GM19035 (cell line): ENCODE results near the gene RERE.

Experiments used
- ATAC-seq: cut with Tn5 transposase; IDR thresholded peaks from one replicate; pipeline ENCODE4 v1.9.1; 2021; ENCODE audit not compliant: unreplicated experiment

Gene RERE

GRCh38 chr1:8324176-8324810 is 493.1 kb downstream of the RERE start:
- ATAC-seq = no peak

GRCh38 chr1:8323706-8324105 is 493.7 kb downstream of the RERE start:
- ATAC-seq = no peak

DNA sequence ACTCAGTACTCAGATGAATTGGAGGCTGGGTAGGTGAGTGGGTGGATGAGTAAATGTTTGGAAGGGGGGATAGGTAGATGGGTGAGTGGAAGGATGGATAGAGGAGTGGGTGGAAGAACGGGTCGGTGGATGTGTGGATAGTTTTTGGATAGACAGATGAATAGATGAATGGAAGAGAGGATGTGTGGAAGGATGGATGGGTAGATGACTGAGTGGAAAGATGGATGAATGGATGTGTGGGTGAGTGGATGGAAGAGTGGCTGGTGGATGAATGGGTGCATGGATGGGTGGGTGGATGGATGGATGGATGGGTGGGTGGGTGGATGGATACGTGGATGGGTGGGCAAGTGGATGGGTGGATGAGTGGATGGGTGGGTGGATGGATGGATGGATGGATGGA is 495.8 kb downstream of the RERE start:
- no peak for ATAC-seq

GRCh38 chr1:8318436-8318835 is 499.0 kb downstream of the RERE start:
- no peak for ATAC-seq

DNA sequence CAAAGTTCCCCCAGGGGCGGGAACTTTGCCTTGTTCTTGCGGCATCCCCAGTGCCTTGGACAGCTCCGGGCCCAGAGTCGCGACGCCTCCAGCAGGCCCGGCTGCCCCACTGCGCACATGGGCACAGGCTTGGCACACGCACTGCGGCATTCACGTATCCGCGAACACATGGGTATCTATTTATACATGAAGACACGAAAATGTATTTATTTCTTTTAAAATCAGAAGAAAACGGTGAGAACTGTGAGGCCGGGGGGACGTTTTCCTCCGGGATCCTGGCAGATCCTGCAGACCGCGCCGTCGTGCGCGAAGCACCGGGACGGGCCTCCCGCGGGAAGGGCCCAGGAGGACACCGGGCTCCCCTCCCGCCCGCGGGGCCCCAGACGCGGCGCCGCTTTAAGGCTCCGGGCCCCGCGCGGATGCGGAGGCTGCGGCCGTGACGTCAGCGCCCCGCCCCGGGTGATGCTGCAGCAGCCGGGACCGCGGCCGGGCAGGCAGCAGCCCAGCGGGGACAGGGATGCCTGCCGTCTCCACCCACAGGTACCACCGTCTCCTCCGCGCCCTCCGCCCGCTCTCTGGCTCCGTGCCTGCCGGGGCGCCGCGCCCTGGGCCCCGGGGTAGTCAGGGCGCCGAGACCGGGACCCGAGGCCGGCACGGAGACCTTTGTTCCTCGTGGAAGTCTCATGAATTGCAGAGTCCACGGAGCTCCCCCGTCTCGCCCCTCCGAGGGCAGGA is 499.6 kb downstream of the RERE start, which contains the start of gene SLC45A1:
Gene SLC45A1, plus strand, starts transcription at position 468 of the 735 bp plus-strand sequence. CDS start 6,216 bp downstream, outside the sequence.
- ATAC-seq = peak; percentile 59

GRCh38 chr1:8315573-8316475 is 501.6 kb downstream of the RERE start:
- ATAC-seq = no peak

GRCh38 chr1:8314346-8315280 is 502.8 kb downstream of the RERE start:
- ATAC-seq = no peak

DNA sequence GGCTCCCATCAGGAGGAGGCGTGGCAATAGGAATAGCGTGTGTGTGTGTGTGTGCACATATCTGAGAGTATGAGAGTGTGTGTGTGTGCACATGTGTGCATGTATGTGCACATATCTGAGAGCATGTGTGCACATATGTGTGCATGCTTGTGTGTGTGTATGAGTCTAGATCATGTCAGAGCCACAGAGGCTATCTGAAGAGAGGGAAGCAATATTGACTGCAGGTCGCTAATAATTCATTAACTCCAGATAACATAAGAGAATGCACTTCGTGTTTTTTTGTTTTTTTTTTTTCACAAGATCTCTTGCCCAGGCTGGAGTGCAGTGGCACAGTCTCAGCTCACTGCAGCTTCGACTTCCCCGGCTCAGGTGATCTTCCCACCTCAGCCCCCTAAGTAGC is 504.2 kb downstream of the RERE start:
- ATAC-seq = no peak

GRCh38 chr1:8312235-8313218 is 504.9 kb downstream of the RERE start:
- no peak for ATAC-seq

GRCh38 chr1:8311068-8311718 is 506.2 kb downstream of the RERE start:
- ATAC-seq = no peak

DNA sequence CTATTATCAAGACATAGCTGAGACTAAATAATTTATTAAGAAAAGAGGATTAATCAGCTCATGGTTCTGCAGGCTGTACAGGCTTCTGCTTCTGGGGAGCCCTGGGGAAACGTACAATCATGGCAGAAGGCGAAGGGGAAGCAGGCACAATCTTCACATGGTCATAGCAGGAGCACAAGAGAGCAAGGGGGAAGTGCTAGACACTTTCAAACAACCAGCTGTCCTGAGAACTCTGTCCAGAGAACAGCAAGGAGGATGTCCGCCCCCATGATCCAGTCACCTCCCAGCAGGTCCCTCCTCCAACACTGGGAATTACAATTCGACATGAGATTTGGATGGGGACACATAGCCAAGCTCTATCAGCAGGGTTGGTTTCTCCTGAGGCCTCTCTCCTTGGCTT is 509.8 kb downstream of the RERE start:
- no peak for ATAC-seq

- no peak for ATAC-seq
Measured at GRCh38 chr1:8303876-8304275, 513.6 kb downstream of the RERE start.

- ATAC-seq = no peak
Measured at GRCh38 chr1:8303141-8303540, 514.3 kb downstream of the RERE start.
